ENCODE data around the gene SVIL. TPM values are rescaled to one million over a fixed set of nuclear protein-coding genes. Genes with fewer than 3 reads are reported as not detected.

The SVIL gene
- polyA plus RNA-seq, 1 experiment = 5.7 TPM

DNA sequence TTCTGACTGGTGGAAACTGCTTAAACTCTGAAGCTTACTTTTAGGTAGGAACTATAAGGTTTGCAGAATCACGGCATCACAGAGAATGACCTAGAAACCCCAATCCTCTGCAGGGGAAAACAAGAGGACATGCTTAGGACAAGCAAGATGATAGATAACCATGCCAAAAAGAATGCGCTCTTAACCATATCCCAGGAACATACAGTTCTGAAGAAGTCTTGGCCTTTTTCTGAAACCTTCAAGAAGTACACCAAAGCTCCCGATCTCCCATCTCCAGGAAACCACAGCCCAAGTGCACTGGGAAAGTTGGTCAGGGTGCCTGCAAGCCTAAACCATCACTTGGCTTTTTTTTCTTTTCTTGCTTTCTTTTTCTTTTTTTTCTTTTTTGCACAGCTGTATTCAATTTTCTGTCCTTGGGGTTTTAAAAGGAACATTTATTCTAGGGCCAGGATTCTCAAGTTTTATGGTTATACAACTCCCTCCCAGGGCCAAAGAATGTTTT lies 12.2 kb upstream of the SVIL start:
- no peaks in the 10 kb centered on the region for H3K36me3 ChIP-seq (ENCODE audit: control insufficient read depth, insufficient read depth, low read length)
- DNase-seq (ENCODE audit: low read depth) = no peak
- ChIA-PET POLR2A (interaction anchor here (0.6 kb wide), 1 partner anchor 771 kb away, joined by 3 read pairs; no protein-coding TSS in a partner anchor), CTCF (interaction anchor here (0.6 to 2.3 kb wide), 4 partner anchors 10 to 13 kb away, joined by 3 to 5 read pairs (median 3); partner anchors contain the start of gene SVIL)
- TF ChIP-seq CTCF (IDR thresholded peaks at IDR 0.05; ENCODE audit: insufficient read depth, low read depth, low read length) = no peak
- H3K27me3 ChIP-seq (ENCODE audit: control insufficient read depth, insufficient read depth, low read length) = no peaks in the 10 kb centered on the region
- H3K4me3 ChIP-seq (ENCODE audit: low read depth, low read length) = no peak overlapping the region

- Histone ChIP-seq H3K27me3 (ENCODE audit: control insufficient read depth, insufficient read depth, low read length) (no peaks in the 10 kb centered on the region), H3K4me3 (ENCODE audit: low read depth, low read length) (no peak overlapping the region), H3K36me3 (ENCODE audit: control insufficient read depth, insufficient read depth, low read length) (no peaks in the 10 kb centered on the region)
- no peak for DNase-seq (ENCODE audit: low read depth)
- ChIA-PET CTCF (interaction anchor here (0.6 to 1.5 kb wide), 2 partner anchors 12 to 13 kb away, joined by 3 read pairs; partner anchors contain the start of gene SVIL), POLR2A (interaction anchor here (0.6 kb wide), 1 partner anchor 772 kb away, joined by 3 read pairs; no protein-coding TSS in a partner anchor)
- TF ChIP-seq CTCF (IDR thresholded peaks at IDR 0.05; ENCODE audit: insufficient read depth, low read depth, low read length) = no peak
Measured at GRCh38 chr10:29646238-29646902, 11.6 kb upstream of the SVIL start.

GRCh38 chr10:29643771-29644501 lies 9.2 kb upstream of the SVIL start:
- ChIA-PET POLR2A (no interaction called here), CTCF (interaction anchor here (0.9 kb wide), 1 partner anchor 240 kb away, joined by 3 read pairs; no protein-coding TSS in a partner anchor)
- Histone ChIP-seq H3K27me3 (ENCODE audit: control insufficient read depth, insufficient read depth, low read length) (no peaks in the 10 kb centered on the region), H3K36me3 (ENCODE audit: control insufficient read depth, insufficient read depth, low read length) (no peaks in the 10 kb centered on the region), H3K4me3 (ENCODE audit: low read depth, low read length) (no peak overlapping the region)
- TF ChIP-seq CTCF (IDR thresholded peaks at IDR 0.05; ENCODE audit: insufficient read depth, low read depth, low read length) = no peak
- DNase-seq (ENCODE audit: low read depth) = no peak

DNA sequence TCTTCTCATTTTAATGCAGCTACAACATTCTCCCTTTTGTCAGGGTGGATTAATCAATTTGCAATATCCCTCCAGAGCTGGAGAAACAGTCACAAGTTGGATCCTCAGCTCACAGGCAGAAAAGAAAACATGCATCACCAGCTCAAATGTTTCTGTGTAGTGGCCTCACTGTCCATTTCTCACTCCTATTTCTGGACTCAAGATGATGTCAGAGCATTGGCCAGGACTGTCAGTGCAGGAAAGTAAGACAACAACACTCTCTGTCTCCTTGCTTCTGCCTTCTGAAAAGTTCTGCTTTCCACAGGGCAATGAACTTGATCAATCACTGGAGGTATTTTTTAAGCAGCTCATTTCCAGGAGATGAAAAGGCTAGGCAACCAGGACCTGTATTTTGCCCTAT lies 8.2 kb upstream of the SVIL start:
- H3K36me3 ChIP-seq (ENCODE audit: control insufficient read depth, insufficient read depth, low read length) = no peaks in the 10 kb centered on the region
- CTCF ChIA-PET = interaction anchor here (0.9 to 1.4 kb wide), 2 partner anchors 15 to 241 kb away, joined by 3 read pairs; no protein-coding TSS in a partner anchor
- H3K4me3 ChIP-seq (ENCODE audit: low read depth, low read length) = no peak overlapping the region
- no peak for TF ChIP-seq CTCF (IDR thresholded peaks at IDR 0.05; ENCODE audit: insufficient read depth, low read depth, low read length)
- H3K27me3 ChIP-seq (ENCODE audit: control insufficient read depth, insufficient read depth, low read length) = no peaks in the 10 kb centered on the region
- DNase-seq (ENCODE audit: low read depth) = no peak
- POLR2A ChIA-PET = no interaction called here

- Histone ChIP-seq H3K27me3 (ENCODE audit: control insufficient read depth, insufficient read depth, low read length) (no peaks in the 10 kb centered on the region), H3K4me3 (ENCODE audit: low read depth, low read length) (no peak overlapping the region), H3K36me3 (ENCODE audit: control insufficient read depth, insufficient read depth, low read length) (no peaks in the 10 kb centered on the region)
- ChIA-PET POLR2A (no interaction called here), CTCF (no interaction called here)
- no peak for DNase-seq (ENCODE audit: low read depth)
- no peak for TF ChIP-seq CTCF (IDR thresholded peaks at IDR 0.05; ENCODE audit: insufficient read depth, low read depth, low read length)
Measured at GRCh38 chr10:29637537-29637936, 2.8 kb upstream of the SVIL start.

Data from BJ (cell line).